GM12874 (cell line): ENCODE data around the gene RAB11FIP4.

Experiments used
- TF ChIP-seq, protein P1 (sequence below): IDR thresholded peaks from 2 replicates; pipeline ENCODE4 v1.5.1; 2011; ENCODE audit warnings: low read depth, mild to moderate bottlenecking, control low read depth, low read length, moderate library complexity; ENCODE audit not compliant: insufficient read depth

RAB11FIP4 gene

GRCh38 chr17:31492880-31493655 lies 101.6 kb downstream of the RAB11FIP4 start:
- TF ChIP-seq, protein P1, sequence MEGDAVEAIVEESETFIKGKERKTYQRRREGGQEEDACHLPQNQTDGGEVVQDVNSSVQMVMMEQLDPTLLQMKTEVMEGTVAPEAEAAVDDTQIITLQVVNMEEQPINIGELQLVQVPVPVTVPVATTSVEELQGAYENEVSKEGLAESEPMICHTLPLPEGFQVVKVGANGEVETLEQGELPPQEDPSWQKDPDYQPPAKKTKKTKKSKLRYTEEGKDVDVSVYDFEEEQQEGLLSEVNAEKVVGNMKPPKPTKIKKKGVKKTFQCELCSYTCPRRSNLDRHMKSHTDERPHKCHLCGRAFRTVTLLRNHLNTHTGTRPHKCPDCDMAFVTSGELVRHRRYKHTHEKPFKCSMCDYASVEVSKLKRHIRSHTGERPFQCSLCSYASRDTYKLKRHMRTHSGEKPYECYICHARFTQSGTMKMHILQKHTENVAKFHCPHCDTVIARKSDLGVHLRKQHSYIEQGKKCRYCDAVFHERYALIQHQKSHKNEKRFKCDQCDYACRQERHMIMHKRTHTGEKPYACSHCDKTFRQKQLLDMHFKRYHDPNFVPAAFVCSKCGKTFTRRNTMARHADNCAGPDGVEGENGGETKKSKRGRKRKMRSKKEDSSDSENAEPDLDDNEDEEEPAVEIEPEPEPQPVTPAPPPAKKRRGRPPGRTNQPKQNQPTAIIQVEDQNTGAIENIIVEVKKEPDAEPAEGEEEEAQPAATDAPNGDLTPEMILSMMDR = no peak

GRCh38 chr17:31493656-31494155 lies 102.2 kb downstream of the RAB11FIP4 start:
- TF ChIP-seq, protein P1 = no peak

GRCh38 chr17:31494259-31495021 lies 103.0 kb downstream of the RAB11FIP4 start:
- TF ChIP-seq, protein P1 = no peak

GRCh38 chr17:31495022-31495885 lies 103.8 kb downstream of the RAB11FIP4 start:
- TF ChIP-seq, protein P1 = no peak

DNA sequence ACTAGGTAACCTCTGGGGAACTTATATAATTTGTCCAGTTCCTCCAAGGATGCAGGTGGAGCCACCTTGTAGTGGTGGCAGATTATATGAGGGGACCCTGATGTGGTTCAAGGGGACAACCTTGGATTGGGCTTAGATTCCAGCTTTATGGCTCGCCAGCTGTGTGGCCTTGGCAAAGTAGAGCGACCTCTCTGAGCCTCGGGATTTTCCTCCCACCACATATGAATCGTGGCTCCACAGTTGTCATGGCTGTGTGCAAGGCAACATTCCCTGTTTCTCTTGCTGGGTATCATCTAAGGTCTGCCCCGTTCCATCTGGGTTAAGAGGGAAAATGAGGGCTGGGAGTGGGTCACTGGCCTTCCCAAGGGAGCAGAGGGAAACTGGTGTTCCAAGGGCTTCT lies 104.6 kb downstream of the RAB11FIP4 start:
- TF ChIP-seq, protein P1 = no peak

DNA sequence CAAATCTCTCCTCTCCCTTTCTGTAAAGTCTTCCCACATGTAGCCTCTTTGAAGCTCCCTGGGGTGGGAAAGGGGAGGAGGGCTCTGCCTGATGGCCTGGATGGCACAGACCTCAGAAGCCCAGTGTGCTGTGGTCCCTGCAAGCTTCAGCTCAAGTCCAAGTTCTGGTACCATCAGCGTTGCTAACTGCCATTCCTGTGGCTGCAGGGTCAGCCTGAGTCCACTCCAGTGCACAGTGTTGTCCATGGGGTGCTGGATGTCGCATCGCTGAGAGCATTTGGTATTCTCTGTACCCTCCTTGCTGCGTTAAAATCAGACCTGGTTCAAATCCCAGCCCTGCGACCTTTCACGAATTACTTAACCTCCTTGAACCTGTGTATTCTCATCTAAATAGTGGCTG lies 105.1 kb downstream of the RAB11FIP4 start:
- TF ChIP-seq, protein P1 = no peak
